Left cardiac atrium (tissue), 4 donors: ENCODE measurements around the gene ZBTB20. TPM values are rescaled to one million over a fixed set of nuclear protein-coding genes. Genes with fewer than 3 reads are reported as not detected.
"Not testable (repeated sequence)": the region's sequence is repeated elsewhere in the genome, so short reads cannot be mapped to it uniquely, and the experiment has no call there.

Source experiments
- ATAC-seq, 2 donors: fragments of 200-7000 bp; cut with Tn5 transposase; one replicate each; pipeline ENCODE4 v1.9.1; 2020; ENCODE audit warnings: mild to moderate bottlenecking in 2 of 2, moderate library complexity in 2 of 2
- DNase-seq: peaks from one replicate; pipeline ENCODE4 v3.0.0-alpha.2; 2020
- intact Hi-C, 2 donors: fragments of 100-400 bp; cut with DNase I; formaldehyde crosslinking; loops; one replicate each; pipeline versions ENCODE4 v1.14.1 to v1.15.1; 2022 to 2023
- long read RNA-seq: library from polyadenylated mRNA; unstranded; transcript quantifications from one replicate; pipeline ENCODE4 v2.0.0, GENCODE V29; 2021
- total RNA-seq, 2 donors: library from RNA; stranded (reverse); fragmentation: NEBNext Ultra II Directional; extraction: Animal tissue kit (Norgen Biotek cat#: 25700); gene quantifications; one replicate each; pipeline ENCODE4 v1.2.1, GENCODE V29; 2021
- donor health status: DM: no; HTN: yes; CAD: no.
- donor health status: DM: no; HTN: yes; CAD: no; lungs with severe emphysema.
- donor health status: DM: yes; HTN: yes; CAD: no.
- donor health status: Dilated cardiomyopathy.

Gene ZBTB20
- total RNA-seq: 10 to 100 TPM; 59.5 to 68.8 TPM
- long read RNA-seq, partial matches to known transcripts: 20 of 59 reads
- long read RNA-seq, other reads (novel, unspliced or antisense): 38 of 59 reads

GRCh38 chr3:115146418-115147328 is at the start of gene ZBTB20:
ZBTB20 (minus strand) TSS chr3:115147288.
- ATAC-seq: peak; percentile 36 to 57
- intact Hi-C loops: no loop called here
- DNase-seq: peak; percentile 75

GRCh38 chr3:115194476-115194875 is 47.4 kb upstream of the ZBTB20 start:
- ATAC-seq: no peak
- DNase-seq: no peak
- intact Hi-C loops: no loop called here

GRCh38 chr3:115190747-115191146 is 43.7 kb upstream of the ZBTB20 start:
- DNase-seq (no peak), ATAC-seq (no peak)
- intact Hi-C loops: no loop called here

GRCh38 chr3:115187149-115187757 is 40.2 kb upstream of the ZBTB20 start:
- ATAC-seq (no peak), DNase-seq (no peak)
- intact Hi-C loops: no loop called here

- no peak for ATAC-seq
- intact Hi-C loops: no loop called here
- no peak for DNase-seq
Measured at GRCh38 chr3:115186351-115187148, 39.5 kb upstream of the ZBTB20 start.

GRCh38 chr3:115184859-115185572 is 37.9 kb upstream of the ZBTB20 start:
- DNase-seq, ATAC-seq, intact Hi-C loops: not testable (repeated sequence)

- not testable (repeated sequence) for ATAC-seq
Measured at GRCh38 chr3:115178930-115179329, 31.8 kb upstream of the ZBTB20 start.

GRCh38 chr3:115169808-115170207 is 22.7 kb upstream of the ZBTB20 start:
- ATAC-seq (no peak), DNase-seq (no peak)
- intact Hi-C loops: loop anchor here in 1 of 2 donors (5.0 to 10.0 kb wide), 2 partner anchors 78 to 335 kb away; no protein-coding TSS in a partner anchor

More at GRCh38 chr3:115178930-115179329, 31.8 kb upstream of the ZBTB20 start:
- DNase-seq, intact Hi-C loops: not testable (repeated sequence)

- ATAC-seq (no peak), DNase-seq (no peak)
- intact Hi-C loops: loop anchor here in 1 of 2 donors (5.0 to 10.0 kb wide), 2 partner anchors 73 to 331 kb away; no protein-coding TSS in a partner anchor
Measured at GRCh38 chr3:115165701-115166100, 18.6 kb upstream of the ZBTB20 start.

- intact Hi-C loops: loop anchor here in 1 of 2 donors (5.0 to 10.0 kb wide), 2 partner anchors 73 to 330 kb away; no protein-coding TSS in a partner anchor
- DNase-seq (no peak), ATAC-seq (no peak)
Measured at GRCh38 chr3:115165266-115165665, 18.2 kb upstream of the ZBTB20 start.

GRCh38 chr3:115164374-115165221 is 17.5 kb upstream of the ZBTB20 start:
- intact Hi-C loops: loop anchor here in 1 of 2 donors (5.0 to 10.0 kb wide), 2 partner anchors 72 to 330 kb away; no protein-coding TSS in a partner anchor
- no peak for ATAC-seq

GRCh38 chr3:115162759-115163158 is 15.7 kb upstream of the ZBTB20 start:
- ATAC-seq (no peak), DNase-seq (no peak)
- intact Hi-C loops: loop anchor here in 1 of 2 donors (10.0 kb wide), 1 partner anchor 328 kb away; no protein-coding TSS in a partner anchor

More at GRCh38 chr3:115164374-115165221, 17.5 kb upstream of the ZBTB20 start:
- DNase-seq: no peak

- ATAC-seq (no peak), DNase-seq (no peak)
- intact Hi-C loops: loop anchor here in 1 of 2 donors (10.0 kb wide), 1 partner anchor 327 kb away; no protein-coding TSS in a partner anchor
Measured at GRCh38 chr3:115161866-115162265, 14.8 kb upstream of the ZBTB20 start.

GRCh38 chr3:115161168-115161834 is 14.2 kb upstream of the ZBTB20 start:
- no peak for ATAC-seq
- DNase-seq: no peak
- intact Hi-C loops: loop anchor here in 1 of 2 donors (10.0 kb wide), 1 partner anchor 326 kb away; no protein-coding TSS in a partner anchor

GRCh38 chr3:115160295-115160694 is 13.2 kb upstream of the ZBTB20 start:
- ATAC-seq (no peak), DNase-seq (no peak)
- intact Hi-C loops: loop anchor here in 1 of 2 donors (10.0 kb wide), 1 partner anchor 325 kb away; no protein-coding TSS in a partner anchor

GRCh38 chr3:115156046-115156654 is 9.1 kb upstream of the ZBTB20 start:
- DNase-seq (no peak), ATAC-seq (no peak)
- intact Hi-C loops: no loop called here
